Suprapubic skin (tissue), 4 donors: ENCODE data around the gene RAPH1.

Experiments used
- CTCF ChIP-seq, 2 donors: fragments of 200-600 bp in 1 of 2; fragments of 450-650 bp in 1 of 2; sonication (generic) in 1 of 2; IDR thresholded peaks; one replicate each; pipeline ENCODE4 v1.5.1; 2016 to 2019; ENCODE audit warnings: antibody characterized with exemption in 2 of 2, mild to moderate bottlenecking in 1 of 2, moderate library complexity in 1 of 2
- EP300 ChIP-seq: sonication (generic); formaldehyde crosslinking; IDR thresholded peaks from one replicate; pipeline ENCODE4 v1.6.1; 2017; ENCODE audit warnings: antibody characterized with exemption
- POLR2A ChIP-seq, 2 donors: fragments of 450-650 bp; IDR thresholded peaks; one replicate each; pipeline ENCODE4 v1.6.1; 2017; ENCODE audit warnings: antibody characterized with exemption in 2 of 2, mild to moderate bottlenecking in 2 of 2, moderate library complexity in 2 of 2
- POLR2AphosphoS5 ChIP-seq, 3 donors: sonication (generic); formaldehyde crosslinking; IDR thresholded peaks; one replicate each; pipeline ENCODE4 v1.6.1; 2017; ENCODE audit warnings: antibody characterized with exemption in 3 of 3

DNA sequence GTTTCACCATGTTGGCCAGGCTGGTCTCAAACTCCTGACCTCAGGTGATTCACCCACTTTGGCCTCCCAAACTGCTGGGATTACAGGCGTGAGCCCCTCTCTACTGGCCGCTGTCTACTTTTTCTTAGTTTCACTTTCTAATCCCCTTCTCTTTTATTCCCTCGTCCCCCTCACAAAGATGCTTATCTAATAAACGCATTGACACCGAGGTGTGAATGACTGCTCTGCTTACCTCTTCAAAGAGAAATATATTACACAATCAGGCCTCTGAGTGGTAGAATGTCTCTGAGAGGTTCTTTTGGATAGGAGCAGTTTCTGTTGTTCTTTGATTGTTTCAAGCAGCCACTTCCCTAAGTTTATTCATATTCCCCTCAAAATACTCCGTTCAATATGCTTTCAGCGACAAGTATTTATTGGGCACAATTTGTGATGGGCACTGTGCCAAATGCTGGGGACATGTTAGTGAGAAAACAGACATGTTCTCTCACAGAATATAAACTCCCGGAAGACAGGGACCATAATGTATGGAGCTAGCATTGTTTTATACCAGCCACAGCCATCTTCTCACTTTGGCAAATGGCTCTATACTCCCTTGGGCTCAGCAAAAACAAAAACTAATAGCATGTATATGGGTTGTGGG lies 34.7 kb upstream of the RAPH1 start:
- TF ChIP-seq POLR2AphosphoS5 (IDR thresholded peaks at IDR 0.05) = no peak
- no peak for TF ChIP-seq CTCF (IDR thresholded peaks at IDR 0.05)
- TF ChIP-seq EP300 = no peak
- TF ChIP-seq POLR2A (IDR thresholded peaks at IDR 0.05) = no peak
